NCI-H2107 treated with DMSO at 0.1 percent for 48 hours (cell line): ENCODE measurements around the gene RREB1.

Experiments used
- DNase-seq: peaks from one replicate; lab custom pipeline; 2025; ENCODE audit not compliant: unreplicated experiment; lab: John Stamatoyannopoulos, UW

The RREB1 gene

GRCh38 chr6:7282097-7282906 lies 174.5 kb downstream of the RREB1 start:
- DNase-seq, result no peak

GRCh38 chr6:7283676-7284075 lies 175.9 kb downstream of the RREB1 start:
- no peak for DNase-seq

GRCh38 chr6:7285416-7285815 lies 177.7 kb downstream of the RREB1 start:
- no peak for DNase-seq

GRCh38 chr6:7290079-7290478 lies 182.3 kb downstream of the RREB1 start:
- DNase-seq, result no peak

- DNase-seq, result no peak
Measured at GRCh38 chr6:7292596-7293255, 185.0 kb downstream of the RREB1 start.

GRCh38 chr6:7295916-7296315 lies 188.2 kb downstream of the RREB1 start:
- no peak for DNase-seq

- DNase-seq, result no peak
Measured at GRCh38 chr6:7296602-7297001, 188.8 kb downstream of the RREB1 start.

GRCh38 chr6:7298113-7298512 lies 190.4 kb downstream of the RREB1 start:
- no peak for DNase-seq

- DNase-seq, result no peak
Measured at GRCh38 chr6:7300926-7301325, 193.2 kb downstream of the RREB1 start.
